Panc1 (cell line): Measurements from ENCODE around the gene CREB5. TPM values are rescaled to one million over a fixed set of nuclear protein-coding genes. Genes with fewer than 3 reads are reported as not detected.

Experiments used
- ATAC-seq: fragments of 200-7000 bp; cut with Tn5 transposase; 2 replicates; pipeline ENCODE4 v1.9.1; 2020; ENCODE audit warnings: mild to moderate bottlenecking, moderate library complexity
- BruUV-seq: library from RNA; stranded (reverse); fragments of 400-500 nt; replicated peaks from 2 replicates; lab custom pipeline; 2021; lab: Mats Ljungman, UMichigan
- CTCF ChIA-PET: fragments of 300-600 bp; sonication (Branson Sonifier 250); formaldehyde crosslinking; loops from one replicate; lab custom pipeline; 2022; ENCODE audit warnings: antibody characterized with exemption; lab: Charles Lee
- POLR2A ChIA-PET: fragments of 300-600 bp; sonication (Branson Sonifier 250); formaldehyde crosslinking; loops from one replicate; lab custom pipeline; 2022; ENCODE audit warnings: antibody characterized with exemption; lab: Charles Lee
- DNase-seq: peaks from one replicate; pipeline ENCODE4 v3.0.0-alpha.2; 2010; ENCODE audit warnings: low read depth, low spot score
- H3K27ac ChIP-seq: 2 replicates; pipeline ENCODE4 v1.5.1; 2011; ENCODE audit warnings: mild to moderate bottlenecking, low read length, inconsistent platforms
- H3K27me3 ChIP-seq: fragments of 200-500 bp; sonication (Bioruptor generic); 2 replicates; pipeline ENCODE4 v1.6.0; 2014; ENCODE audit warnings: low read length, inconsistent platforms; ENCODE audit not compliant: control insufficient read depth, insufficient read depth
- H3K36me3 ChIP-seq: fragments of 200-500 bp; sonication (Bioruptor generic); 2 replicates; pipeline ENCODE4 v1.5.1; 2014; ENCODE audit warnings: inconsistent platforms, mild to moderate bottlenecking, low read length, moderate library complexity; ENCODE audit not compliant: control insufficient read depth, insufficient read depth
- H3K4me1 ChIP-seq: 2 replicates; pipeline ENCODE4 v1.5.1; 2011; ENCODE audit warnings: inconsistent platforms, mild to moderate bottlenecking, low read length, moderate library complexity; ENCODE audit not compliant: control insufficient read depth, insufficient read depth
- H3K4me3 ChIP-seq, 2 experiments: 2 replicates each; pipeline ENCODE4 v1.5.1; 2011 to 2012; ENCODE audit warnings: low read depth in 2 of 2, low read length in 2 of 2, mild to moderate bottlenecking in 2 of 2, inconsistent platforms in 1 of 2, moderate library complexity in 1 of 2
- H3K9me3 ChIP-seq: fragments of 200-500 bp; sonication (Bioruptor generic); 2 replicates; pipeline ENCODE4 v1.5.1; 2014; ENCODE audit warnings: low read depth, mild to moderate bottlenecking, inconsistent platforms, low read length, moderate library complexity; ENCODE audit not compliant: control insufficient read depth, insufficient read depth
- CTCF ChIP-seq: fragments of 450-650 bp; IDR thresholded peaks from 2 replicates; pipeline ENCODE4 v1.5.1; 2017; ENCODE audit warnings: mild to moderate bottlenecking
- POLR2AphosphoS5 ChIP-seq: IDR thresholded peaks from 2 replicates; pipeline ENCODE4 v1.6.1; 2012; ENCODE audit warnings: mild to moderate bottlenecking, low read depth, low read length, moderate library complexity
- REST ChIP-seq, 2 experiments: IDR thresholded peaks; 2 replicates each; pipeline ENCODE4 v1.6.1; 2011 to 2012; ENCODE audit warnings: low read depth in 2 of 2, control low read depth in 1 of 2, low read length in 1 of 2, mild to moderate bottlenecking in 1 of 2, moderate library complexity in 1 of 2; ENCODE audit not compliant: insufficient read depth in 1 of 2
- SIN3A ChIP-seq: IDR thresholded peaks from 2 replicates; pipeline ENCODE4 v1.6.1; 2012; ENCODE audit warnings: low read depth, mild to moderate bottlenecking, low read length, moderate library complexity, borderline replicate concordance; ENCODE audit not compliant: insufficient read depth
- TCF7L2 ChIP-seq: IDR thresholded peaks from 2 replicates; pipeline ENCODE4 v1.6.1; 2011; ENCODE audit warnings: mild to moderate bottlenecking, low read depth, low read length, inconsistent platforms
- in situ Hi-C: cut with HindIII; loops from 2 replicates; pipeline ENCODE4 v1.10.0; 2016; ENCODE audit warnings: low sequenced_read_pairs, low pct_unique_long_range_greater_than_20kb
- intact Hi-C: fragments of 100-400 bp; cut with micrococcal nuclease; formaldehyde crosslinking; loops from one replicate; pipeline ENCODE4 v1.10.0; 2022; ENCODE audit not compliant: unreplicated experiment
- total RNA-seq: library from RNA; stranded (reverse); gene quantifications from one replicate; pipeline ENCODE4 v1.2.1, GENCODE V29; 2021; ENCODE audit not compliant: unreplicated experiment

The CREB5 gene
- total RNA-seq, 1 experiment from 2014 or later: 3.1 TPM

GRCh38 chr7:28505014-28505413 is 92.7 kb downstream of the CREB5 start:
- no peak overlapping the region for H3K4me3 ChIP-seq
- BruUV-seq: no TSS peak
- in situ Hi-C loops (no loop called here), intact Hi-C loops (no loop called here)
- no peaks in the 10 kb centered on the region for H3K4me1 ChIP-seq
- POLR2A ChIA-PET: no interaction called here
- no peak for ATAC-seq
- no peak for DNase-seq
- no peak overlapping the region for H3K27ac ChIP-seq
- TF ChIP-seq POLR2AphosphoS5: no peak
- TF ChIP-seq SIN3A: no peak
- no peak for TF ChIP-seq REST (IDR thresholded peaks at IDR 0.05; ENCODE audit: insufficient read depth in 1 of 2, low read depth in 2 of 2, low read length in 1 of 2)
- no peak for TF ChIP-seq CTCF
- TF ChIP-seq TCF7L2: no peak
- CTCF ChIA-PET: no interaction called here
- H3K9me3 ChIP-seq: no peaks in the 10 kb centered on the region
- no peaks in the 10 kb centered on the region for H3K36me3 ChIP-seq
- peaks cover 14% of the 10 kb centered on the region; the same call in 1 of the 2 replicates for H3K27me3 ChIP-seq

- H3K27me3 ChIP-seq: peaks cover 14% of the 10 kb centered on the region; the same call in 1 of the 2 replicates
- TF ChIP-seq REST (IDR thresholded peaks at IDR 0.05; ENCODE audit: insufficient read depth in 1 of 2, low read depth in 2 of 2, low read length in 1 of 2): no peak
- TF ChIP-seq CTCF: no peak
- no peak for TF ChIP-seq TCF7L2
- no peak for TF ChIP-seq SIN3A
- TF ChIP-seq POLR2AphosphoS5: no peak
- DNase-seq (no peak), ATAC-seq (no peak)
- no TSS peak for BruUV-seq
- H3K27ac ChIP-seq: no peak overlapping the region
- ChIA-PET POLR2A (no interaction called here), CTCF (no interaction called here)
- in situ Hi-C loops (no loop called here), intact Hi-C loops (no loop called here)
- no peak overlapping the region for H3K4me3 ChIP-seq
- H3K4me1 ChIP-seq: no peaks in the 10 kb centered on the region
- H3K36me3 ChIP-seq: no peaks in the 10 kb centered on the region
- H3K9me3 ChIP-seq: no peaks in the 10 kb centered on the region
Measured at GRCh38 chr7:28505867-28506266, 93.5 kb downstream of the CREB5 start.
